Left ventricle myocardium inferior (tissue), 1 donor: Measurements from ENCODE around the gene HSD17B8. TPM values are rescaled to one million over a fixed set of nuclear protein-coding genes. Genes with fewer than 3 reads are reported as not detected.
A peak's percentile ranks its signal among the peaks of the same experiment; 100 is the strongest.

Experiments used
- DNase-seq: peaks from one replicate; pipeline ENCODE4 v3.0.0-alpha.2; 2020
- H3K27ac ChIP-seq: fragments of 200-600 bp; replicated peaks from 2 replicates; pipeline ENCODE4 v1.8.0; 2021
- H3K27me3 ChIP-seq: fragments of 200-600 bp; 2 replicates; pipeline ENCODE4 v1.8.0; 2021; ENCODE audit warnings: low read depth
- H3K36me3 ChIP-seq: fragments of 200-600 bp; 2 replicates; pipeline ENCODE4 v1.8.0; 2021
- H3K4me1 ChIP-seq: fragments of 200-600 bp; 2 replicates; pipeline ENCODE4 v1.8.0; 2021
- H3K4me3 ChIP-seq: fragments of 200-600 bp; 2 replicates; pipeline ENCODE4 v1.8.0; 2021; ENCODE audit warnings: mild to moderate bottlenecking, moderate library complexity
- H3K9me3 ChIP-seq: fragments of 200-600 bp; replicated peaks from 2 replicates; pipeline ENCODE4 v1.8.0; 2021
- intact Hi-C: fragments of 100-400 bp; cut with micrococcal nuclease; formaldehyde crosslinking; loops from one replicate; pipeline ENCODE4 v1.11.0; 2022
- total RNA-seq: library from RNA; stranded (reverse); fragmentation: NEBNext Ultra II Directional; extraction: Animal tissue kit (Norgen Biotek cat#: 25700); gene quantifications from one replicate; pipeline ENCODE4 v1.2.1, GENCODE V29; 2021
- TF ChIP-seq, protein P1 (sequence below): fragments of 200-600 bp; IDR thresholded peaks from 2 replicates; pipeline ENCODE4 v1.8.0; 2021; ENCODE audit warnings: antibody characterized with exemption, mild to moderate bottlenecking, borderline replicate concordance
- donor health status: DM: no; HTN: yes; CAD: no; lungs with severe emphysema.

Gene HSD17B8
- total RNA-seq, 1 donor from 2014 or later: 18.2 TPM

DNA sequence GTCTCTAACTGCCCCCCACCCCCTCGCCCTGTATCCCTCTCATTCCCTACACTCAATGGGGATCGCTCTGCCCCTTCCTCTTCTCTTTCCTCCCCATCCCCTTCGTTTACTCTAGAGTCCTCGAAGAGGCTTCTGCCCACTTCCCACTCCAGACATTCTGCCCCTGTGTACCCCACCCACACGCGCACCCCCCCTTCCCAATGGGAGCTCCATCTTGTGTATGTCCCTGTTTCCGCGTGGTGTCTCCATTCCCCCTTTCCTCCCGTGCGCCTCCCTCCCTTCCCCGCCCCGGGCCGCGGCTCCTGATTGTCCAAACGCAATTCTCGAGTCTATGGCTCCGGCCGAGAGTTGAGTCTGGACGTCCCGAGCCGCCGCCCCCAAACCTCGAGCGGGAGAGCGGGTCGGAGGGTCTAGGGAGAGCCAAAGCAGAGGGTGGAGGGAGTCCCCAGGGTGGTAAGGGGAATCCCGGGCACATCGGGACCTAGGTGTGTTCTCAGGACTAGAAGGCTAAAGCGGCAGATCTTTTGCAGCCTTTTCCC, 3.2 kb downstream of the HSD17B8 start:
- Histone ChIP-seq H3K4me1 (peaks cover 56% of the 10 kb centered on the region), H3K4me3 (peak overlapping the region; percentile 83), H3K27ac (peak overlapping the region; percentile 94), H3K36me3 (peaks cover 38% of the 10 kb centered on the region), H3K9me3 (no peaks in the 10 kb centered on the region), H3K27me3 (no peaks in the 10 kb centered on the region)
- peak; percentile 45 for DNase-seq
- intact Hi-C loops: no loop called here
- TF ChIP-seq, protein P1, sequence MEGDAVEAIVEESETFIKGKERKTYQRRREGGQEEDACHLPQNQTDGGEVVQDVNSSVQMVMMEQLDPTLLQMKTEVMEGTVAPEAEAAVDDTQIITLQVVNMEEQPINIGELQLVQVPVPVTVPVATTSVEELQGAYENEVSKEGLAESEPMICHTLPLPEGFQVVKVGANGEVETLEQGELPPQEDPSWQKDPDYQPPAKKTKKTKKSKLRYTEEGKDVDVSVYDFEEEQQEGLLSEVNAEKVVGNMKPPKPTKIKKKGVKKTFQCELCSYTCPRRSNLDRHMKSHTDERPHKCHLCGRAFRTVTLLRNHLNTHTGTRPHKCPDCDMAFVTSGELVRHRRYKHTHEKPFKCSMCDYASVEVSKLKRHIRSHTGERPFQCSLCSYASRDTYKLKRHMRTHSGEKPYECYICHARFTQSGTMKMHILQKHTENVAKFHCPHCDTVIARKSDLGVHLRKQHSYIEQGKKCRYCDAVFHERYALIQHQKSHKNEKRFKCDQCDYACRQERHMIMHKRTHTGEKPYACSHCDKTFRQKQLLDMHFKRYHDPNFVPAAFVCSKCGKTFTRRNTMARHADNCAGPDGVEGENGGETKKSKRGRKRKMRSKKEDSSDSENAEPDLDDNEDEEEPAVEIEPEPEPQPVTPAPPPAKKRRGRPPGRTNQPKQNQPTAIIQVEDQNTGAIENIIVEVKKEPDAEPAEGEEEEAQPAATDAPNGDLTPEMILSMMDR: no peak

DNA sequence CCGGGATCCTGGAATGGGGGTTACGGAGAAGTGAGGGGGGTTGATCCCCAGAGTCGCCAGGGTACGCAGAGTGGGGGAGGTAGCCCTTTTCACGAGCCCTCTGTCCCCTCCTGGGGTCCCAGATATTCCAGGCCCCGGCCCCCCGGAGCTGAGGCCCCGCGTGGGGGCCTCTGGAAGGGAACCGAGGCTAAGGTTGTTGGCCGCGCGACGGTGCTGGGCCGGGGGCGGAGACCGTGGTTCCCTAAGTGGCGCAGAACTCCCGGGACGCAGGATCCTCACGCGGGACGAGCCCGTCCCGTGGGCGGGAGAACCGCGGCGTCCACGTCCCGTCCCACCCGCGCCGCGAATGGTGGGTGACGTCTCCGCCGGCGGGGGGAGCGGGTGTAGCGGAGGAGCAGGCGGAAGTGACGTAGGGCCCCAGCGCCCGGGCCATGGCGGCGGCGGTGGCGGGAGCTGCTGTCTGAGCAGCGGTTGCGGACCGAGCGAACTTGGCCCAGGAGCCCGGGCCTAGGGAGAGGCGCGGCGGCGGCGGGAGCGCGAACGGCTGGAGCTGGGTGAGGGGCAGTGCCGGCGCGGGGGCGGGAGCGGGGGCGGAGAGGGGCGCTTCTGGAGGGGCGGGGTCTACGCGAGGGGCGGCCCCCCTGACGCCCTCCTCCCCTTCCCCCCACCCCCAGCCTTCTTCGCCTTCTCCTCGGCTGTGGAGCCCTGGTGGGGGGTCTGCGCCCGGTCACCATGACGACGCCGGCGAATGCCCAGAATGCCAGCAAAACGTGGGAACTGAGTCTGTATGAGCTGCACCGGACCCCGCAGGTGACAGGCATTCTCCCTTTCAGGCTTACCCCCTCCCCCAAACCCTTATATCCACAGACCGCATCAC, 3.9 kb downstream of the HSD17B8 start, which contains the start of gene RING1:
TSS of gene RING1 (plus strand) at position 410 of the 877 bp plus-strand sequence. CDS start at position 733, 323 bp downstream.
- H3K4me1 ChIP-seq: peaks cover 58% of the 10 kb centered on the region
- intact Hi-C loops: no loop called here
- TF ChIP-seq, protein P1: no peak

DNA sequence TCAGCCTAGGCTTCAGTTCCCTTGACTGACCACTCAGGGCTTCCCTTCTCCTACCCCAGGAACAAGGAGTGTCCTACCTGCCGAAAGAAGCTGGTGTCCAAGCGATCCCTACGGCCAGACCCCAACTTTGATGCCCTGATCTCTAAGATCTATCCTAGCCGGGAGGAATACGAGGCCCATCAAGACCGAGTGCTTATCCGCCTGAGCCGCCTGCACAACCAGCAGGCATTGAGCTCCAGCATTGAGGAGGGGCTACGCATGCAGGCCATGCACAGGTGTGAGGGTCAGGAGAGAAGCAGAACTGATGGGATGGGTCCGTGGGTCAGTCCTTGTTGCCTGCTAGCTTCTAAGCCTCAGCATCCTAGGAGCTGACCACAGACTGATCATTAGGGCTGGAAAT, 5.4 kb downstream of the HSD17B8 start:
- H3K9me3 ChIP-seq: no peaks in the 10 kb centered on the region
- no peak overlapping the region for H3K27ac ChIP-seq
- TF ChIP-seq, protein P1: no peak
- no peak overlapping the region for H3K4me3 ChIP-seq
- no peaks in the 10 kb centered on the region for H3K27me3 ChIP-seq
- intact Hi-C loops: no loop called here
- H3K36me3 ChIP-seq: peaks cover 23% of the 10 kb centered on the region
- peaks cover 54% of the 10 kb centered on the region for H3K4me1 ChIP-seq
- DNase-seq: no peak

More for the DNA sequence above, 3.9 kb downstream of the HSD17B8 start, which contains the start of gene RING1:
- peak; percentile 93 for DNase-seq
- peaks cover 30% of the 10 kb centered on the region for H3K36me3 ChIP-seq
- H3K27me3 ChIP-seq: no peaks in the 10 kb centered on the region
- H3K9me3 ChIP-seq: no peaks in the 10 kb centered on the region
- peak within 1 kb of the TSS; percentile 94 for H3K27ac ChIP-seq
- peak within 1 kb of the TSS; percentile 83 for H3K4me3 ChIP-seq

DNA sequence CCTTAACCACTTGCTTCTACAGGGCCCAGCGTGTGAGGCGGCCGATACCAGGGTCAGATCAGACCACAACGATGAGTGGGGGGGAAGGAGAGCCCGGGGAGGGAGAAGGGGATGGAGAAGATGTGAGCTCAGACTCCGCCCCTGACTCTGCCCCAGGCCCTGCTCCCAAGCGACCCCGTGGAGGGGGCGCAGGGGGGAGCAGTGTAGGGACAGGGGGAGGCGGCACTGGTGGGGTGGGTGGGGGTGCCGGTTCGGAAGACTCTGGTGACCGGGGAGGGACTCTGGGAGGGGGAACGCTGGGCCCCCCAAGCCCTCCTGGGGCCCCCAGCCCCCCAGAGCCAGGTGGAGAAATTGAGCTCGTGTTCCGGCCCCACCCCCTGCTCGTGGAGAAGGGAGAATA, 6.7 kb downstream of the HSD17B8 start:
- DNase-seq: no peak
- H3K4me1 ChIP-seq: peaks cover 47% of the 10 kb centered on the region
- peaks cover 23% of the 10 kb centered on the region for H3K36me3 ChIP-seq
- no peaks in the 10 kb centered on the region for H3K9me3 ChIP-seq
- H3K27me3 ChIP-seq: no peaks in the 10 kb centered on the region
- intact Hi-C loops: no loop called here
- TF ChIP-seq, protein P1: no peak
- no peak overlapping the region for H3K27ac ChIP-seq
- no peak overlapping the region for H3K4me3 ChIP-seq

DNA sequence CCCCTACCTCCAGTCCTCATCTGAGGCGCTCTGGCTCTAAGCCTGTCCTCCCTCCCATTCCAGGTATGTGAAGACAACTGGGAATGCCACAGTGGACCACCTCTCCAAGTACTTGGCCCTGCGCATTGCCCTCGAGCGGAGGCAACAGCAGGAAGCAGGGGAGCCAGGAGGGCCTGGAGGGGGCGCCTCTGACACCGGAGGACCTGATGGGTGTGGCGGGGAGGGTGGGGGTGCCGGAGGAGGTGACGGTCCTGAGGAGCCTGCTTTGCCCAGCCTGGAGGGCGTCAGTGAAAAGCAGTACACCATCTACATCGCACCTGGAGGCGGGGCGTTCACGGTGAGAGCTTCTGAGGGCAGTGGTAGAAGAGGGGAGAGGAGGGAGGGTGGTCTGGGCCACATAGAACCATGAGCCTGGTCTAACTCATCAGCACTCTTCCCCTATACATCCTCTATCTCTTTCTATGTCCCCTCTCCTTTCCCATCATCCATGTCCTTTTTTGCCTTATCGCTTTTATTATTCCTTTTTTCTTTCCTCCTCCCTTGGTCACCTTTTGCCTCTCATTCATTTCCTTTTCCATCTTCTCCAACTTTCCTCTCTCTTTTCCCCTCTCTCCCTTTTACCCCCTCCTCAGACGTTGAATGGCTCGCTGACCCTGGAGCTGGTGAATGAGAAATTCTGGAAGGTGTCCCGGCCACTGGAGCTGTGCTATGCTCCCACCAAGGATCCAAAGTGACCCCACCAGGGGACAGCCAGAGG, 7.4 kb downstream of the HSD17B8 start:
- Histone ChIP-seq H3K36me3 (peaks cover 23% of the 10 kb centered on the region), H3K4me3 (no peak overlapping the region), H3K4me1 (peaks cover 46% of the 10 kb centered on the region), H3K27me3 (no peaks in the 10 kb centered on the region), H3K9me3 (no peaks in the 10 kb centered on the region), H3K27ac (no peak overlapping the region)
- DNase-seq: no peak
- intact Hi-C loops: no loop called here
- TF ChIP-seq, protein P1: no peak
